H1 (cell line): ENCODE results near the gene AIDA. TPM values are rescaled to one million over a fixed set of nuclear protein-coding genes. Genes with fewer than 3 reads are reported as not detected.

Experiments used
- EGR1 ChIP-seq: IDR thresholded peaks from 2 replicates; pipeline ENCODE4 v1.6.1; 2011; ENCODE audit warnings: low read depth, low read length, borderline replicate concordance
- polyA plus RNA-seq, 7 experiments: library from polyadenylated mRNA; depleted of rRNA in 3 of 7; stranded (reverse) in 5 of 7; unstranded in 2 of 7; fragments of >200 nt in 5 of 7; fragments of 200-250 nt in 2 of 7; gene quantifications; 1 replicate in 5 of 7; 2 replicates in 1 of 7; 4 replicates in 1 of 7; pipeline versions ENCODE4 v1.2.1 to v1.2.3, GENCODE V29; 2011 to 2013; ENCODE audit warnings: missing spikeins in 2 of 7, mixed read lengths in 2 of 7
- total RNA-seq: library from RNA; stranded (reverse); fragmentation: NEBNext Ultra II Directional; extraction: Animal tissue kit (Norgen Biotek cat#: 25700); gene quantifications from 2 replicates; pipeline ENCODE4 v1.2.1, GENCODE V29; 2021

The AIDA gene
- total and polyA plus RNA-seq, 2 of the 8 experiments (the other 6 are each of a cell fraction or from before 2014, with no cell fraction given): 52.5 to 103 TPM

GRCh38 chr1:222634180-222635013 is 77.9 kb downstream of the AIDA start (continued):
- no peak for TF ChIP-seq EGR1
